ENCODE results near the gene CIDEA. TPM values are rescaled to one million over a fixed set of nuclear protein-coding genes. Genes with fewer than 3 reads are reported as not detected.

Gene CIDEA
- total RNA-seq, 1 donor from 2014 or later: not detected

GRCh38 chr18:12256951-12257350 lies 2.8 kb downstream of the CIDEA start:
- Mint-ChIP-seq H3K27ac (no peak overlapping the region), H3K4me3 (ENCODE audit: low read depth) (no peak overlapping the region), H3K4me1 (ENCODE audit: low read depth) (peaks cover 4% of the 10 kb centered on the region), H3K9me3 (ENCODE audit: low read depth) (no peaks in the 10 kb centered on the region), H3K36me3 (ENCODE audit: insufficient read depth) (no peaks in the 10 kb centered on the region), H3K27me3 (peaks cover 73% of the 10 kb centered on the region)
- DNase-seq (ENCODE audit: low spot score, unreplicated experiment): no peak
- TF ChIP-seq CTCF (IDR thresholded peaks at IDR 0.05; ENCODE audit: unreplicated experiment): no peak

GRCh38 chr18:12257996-12258718 lies 4.0 kb downstream of the CIDEA start:
- Mint-ChIP-seq H3K27me3 (peaks cover 71% of the 10 kb centered on the region), H3K36me3 (ENCODE audit: insufficient read depth) (no peaks in the 10 kb centered on the region), H3K4me3 (ENCODE audit: low read depth) (no peak overlapping the region), H3K4me1 (ENCODE audit: low read depth) (peaks cover 4% of the 10 kb centered on the region), H3K27ac (no peak overlapping the region), H3K9me3 (ENCODE audit: low read depth) (no peaks in the 10 kb centered on the region)
- no peak for DNase-seq (ENCODE audit: low spot score, unreplicated experiment)
- TF ChIP-seq CTCF (IDR thresholded peaks at IDR 0.05; ENCODE audit: unreplicated experiment): no peak

GRCh38 chr18:12258719-12259705 lies 4.9 kb downstream of the CIDEA start:
- Mint-ChIP-seq H3K27ac (no peak overlapping the region), H3K27me3 (peaks cover 68% of the 10 kb centered on the region)

GRCh38 chr18:12262748-12263147 lies 8.6 kb downstream of the CIDEA start:
- H3K27me3 Mint-ChIP-seq: peaks cover 40% of the 10 kb centered on the region
- no peaks in the 10 kb centered on the region for H3K9me3 Mint-ChIP-seq (ENCODE audit: low read depth)
- no peaks in the 10 kb centered on the region for H3K36me3 Mint-ChIP-seq (ENCODE audit: insufficient read depth)
- no peak for TF ChIP-seq CTCF (IDR thresholded peaks at IDR 0.05; ENCODE audit: unreplicated experiment)
- H3K4me1 Mint-ChIP-seq (ENCODE audit: low read depth): no peaks in the 10 kb centered on the region
- H3K4me3 Mint-ChIP-seq (ENCODE audit: low read depth): no peak overlapping the region
- H3K27ac Mint-ChIP-seq: no peak overlapping the region
- DNase-seq (ENCODE audit: low spot score, unreplicated experiment): no peak

More at GRCh38 chr18:12258719-12259705, 4.9 kb downstream of the CIDEA start:
- TF ChIP-seq CTCF (IDR thresholded peaks at IDR 0.05; ENCODE audit: unreplicated experiment): no peak
- DNase-seq (ENCODE audit: low spot score, unreplicated experiment): no peak
- Mint-ChIP-seq H3K4me3 (ENCODE audit: low read depth) (no peak overlapping the region), H3K4me1 (ENCODE audit: low read depth) (peaks cover 2% of the 10 kb centered on the region), H3K36me3 (ENCODE audit: insufficient read depth) (no peaks in the 10 kb centered on the region), H3K9me3 (ENCODE audit: low read depth) (no peaks in the 10 kb centered on the region)

GRCh38 chr18:12264864-12265263 lies 10.7 kb downstream of the CIDEA start:
- no peaks in the 10 kb centered on the region for H3K9me3 Mint-ChIP-seq (ENCODE audit: low read depth)
- peaks cover 28% of the 10 kb centered on the region for H3K27me3 Mint-ChIP-seq
- DNase-seq (ENCODE audit: low spot score, unreplicated experiment): no peak
- H3K4me1 Mint-ChIP-seq (ENCODE audit: low read depth): no peaks in the 10 kb centered on the region
- no peaks in the 10 kb centered on the region for H3K36me3 Mint-ChIP-seq (ENCODE audit: insufficient read depth)
- no peak for TF ChIP-seq CTCF (IDR thresholded peaks at IDR 0.05; ENCODE audit: unreplicated experiment)
- no peak overlapping the region for H3K27ac Mint-ChIP-seq
- H3K4me3 Mint-ChIP-seq (ENCODE audit: low read depth): no peak overlapping the region
